Fibroblast of lung (primary cell): ENCODE data around the gene DCAF6. TPM values are rescaled to one million over a fixed set of nuclear protein-coding genes. Genes with fewer than 3 reads are reported as not detected.

Experiments
- DNase-seq, 2 donors: peaks; one replicate each; pipeline versions ENCODE4 v3.0.0 to v3.0.0-alpha.2; 2010; ENCODE audit warnings: low read depth in 2 of 2
- H2AFZ ChIP-seq: 2 replicates; pipeline ENCODE4 v1.5.1; 2012; ENCODE audit warnings: low read length, control low read depth, inconsistent platforms
- H3K27ac ChIP-seq: 2 replicates; pipeline ENCODE4 v1.5.1; 2011; ENCODE audit warnings: low read length, control low read depth; ENCODE audit not compliant: insufficient read depth
- H3K27me3 ChIP-seq: 2 replicates; pipeline ENCODE4 v1.5.1; 2011; ENCODE audit warnings: mild to moderate bottlenecking, low read length; ENCODE audit not compliant: control insufficient read depth, insufficient read depth
- H3K36me3 ChIP-seq: 2 replicates; pipeline ENCODE4 v1.5.1; 2011; ENCODE audit warnings: low read length; ENCODE audit not compliant: control insufficient read depth, insufficient read depth
- H3K4me1 ChIP-seq: 2 replicates; pipeline ENCODE4 v1.5.1; 2011; ENCODE audit warnings: low read length; ENCODE audit not compliant: control insufficient read depth, insufficient read depth; ENCODE audit errors: extremely low read depth
- H3K4me2 ChIP-seq: 2 replicates; pipeline ENCODE4 v1.5.1; 2011; ENCODE audit warnings: low read length, control low read depth; ENCODE audit not compliant: insufficient read depth; ENCODE audit errors: extremely low read depth
- H3K4me3 ChIP-seq, 4 experiments: fragments of 200-600 bp in 1 of 4; sonication (generic) in 1 of 4; replicated peaks in 1 of 4; 2 replicates each; pipeline ENCODE4 v1.5.1; 2011 to 2016; ENCODE audit warnings: low read length in 4 of 4, low read depth in 3 of 4, mild to moderate bottlenecking in 3 of 4, control low read depth in 2 of 4, inconsistent platforms in 1 of 4, mixed read lengths in 1 of 4; ENCODE audit not compliant: insufficient read depth in 1 of 4; ENCODE audit errors: control extremely low read depth in 1 of 4
- H3K79me2 ChIP-seq: 2 replicates; pipeline ENCODE4 v1.5.1; 2012; ENCODE audit warnings: mild to moderate bottlenecking, low read length, inconsistent platforms; ENCODE audit not compliant: control insufficient read depth, insufficient read depth
- H3K9ac ChIP-seq: 2 replicates; pipeline ENCODE4 v1.5.1; 2011; ENCODE audit warnings: mild to moderate bottlenecking, low read length, control low read depth; ENCODE audit not compliant: insufficient read depth
- H3K9me3 ChIP-seq: 2 replicates; pipeline ENCODE4 v1.5.1; 2012; ENCODE audit warnings: low read depth, low read length; ENCODE audit not compliant: control insufficient read depth, insufficient read depth
- H4K20me1 ChIP-seq: 2 replicates; pipeline ENCODE4 v1.5.1; 2011; ENCODE audit warnings: low read length; ENCODE audit not compliant: control insufficient read depth, insufficient read depth; ENCODE audit errors: extremely low read depth
- CTCF ChIP-seq, 2 donors: IDR thresholded peaks in 1 of 2; conservative IDR thresholded peaks in 1 of 2; 1 replicate in 1 of 2; 2 replicates in 1 of 2; pipeline ENCODE4 v1.5.1; 2011 to 2012; ENCODE audit warnings: low read length in 2 of 2, control low read depth in 1 of 2, inconsistent platforms in 1 of 2, low read depth in 1 of 2, mild to moderate bottlenecking in 1 of 2
- EZH2 ChIP-seq: IDR thresholded peaks from 2 replicates; pipeline ENCODE4 v1.5.1; 2012; ENCODE audit warnings: low read length, control low read depth, mild to moderate bottlenecking; ENCODE audit errors: missing control alignments
- polyA plus RNA-seq, 2 donors: library from polyadenylated mRNA; depleted of rRNA in 1 of 2; stranded (reverse) in 1 of 2; unstranded in 1 of 2; fragments of >200 nt; gene quantifications; 2 replicates each; pipeline ENCODE4 v1.2.1, GENCODE V29; 2011 to 2012; ENCODE audit warnings: missing spikeins in 1 of 2
- total RNA-seq: library from RNA; depleted of rRNA; stranded (reverse); fragments of >200 nt; gene quantifications from 2 replicates; pipeline ENCODE4 v1.2.1, GENCODE V29; 2014

DCAF6 gene
- total and polyA plus RNA-seq, 2 donors (not counting 1 experiment from before 2014, with no cell fraction given): 64.4 to 143 TPM

- no peak overlapping the region for H3K27ac ChIP-seq
- H3K9ac ChIP-seq: no peak overlapping the region
- DNase-seq: no peak
- H3K4me2 ChIP-seq: no peak overlapping the region
- H2AFZ ChIP-seq: no peak overlapping the region
- H3K4me3 ChIP-seq: no peak overlapping the region
- no peaks in the 10 kb centered on the region for H4K20me1 ChIP-seq
- no peak for TF ChIP-seq CTCF (conservative IDR thresholded peaks at IDR 0.05 in 1 of 2, IDR thresholded peaks at IDR 0.05 in 1 of 2; ENCODE audit: low read depth in 1 of 2, low read length in 2 of 2)
- TF ChIP-seq EZH2: no peak
- H3K27me3 ChIP-seq: no peaks in the 10 kb centered on the region
- H3K79me2 ChIP-seq: no peaks in the 10 kb centered on the region
- peaks cover 2% of the 10 kb centered on the region for H3K4me1 ChIP-seq
- no peaks in the 10 kb centered on the region for H3K9me3 ChIP-seq
- peaks cover 7% of the 10 kb centered on the region for H3K36me3 ChIP-seq
Observed at GRCh38 chr1:168089979-168090337, 153.5 kb downstream of the DCAF6 start.

DNA sequence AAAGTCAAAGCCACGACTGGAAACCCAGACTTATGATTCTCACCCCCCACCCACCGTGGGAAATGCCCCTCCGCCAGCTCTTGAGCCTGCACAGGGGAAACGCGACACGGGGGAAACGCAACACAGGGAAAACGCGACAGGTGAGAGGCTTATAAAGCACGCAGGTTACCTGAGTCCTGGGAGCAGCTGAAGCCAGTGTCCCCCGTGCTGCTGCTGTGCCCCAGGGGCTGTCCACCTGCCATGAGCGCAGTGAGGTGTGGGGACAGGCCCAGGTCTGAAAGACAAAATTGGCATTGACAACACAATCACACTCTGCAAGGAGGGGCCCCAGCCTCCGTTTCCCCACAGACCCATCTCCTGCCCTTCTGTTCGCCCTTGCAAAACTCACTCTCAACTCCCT, 153.9 kb downstream of the DCAF6 start:
- TF ChIP-seq EZH2 (no peak), CTCF (conservative IDR thresholded peaks at IDR 0.05 in 1 of 2, IDR thresholded peaks at IDR 0.05 in 1 of 2; ENCODE audit: low read depth in 1 of 2, low read length in 2 of 2) (no peak)
- no peak overlapping the region for H3K27ac ChIP-seq

DNA sequence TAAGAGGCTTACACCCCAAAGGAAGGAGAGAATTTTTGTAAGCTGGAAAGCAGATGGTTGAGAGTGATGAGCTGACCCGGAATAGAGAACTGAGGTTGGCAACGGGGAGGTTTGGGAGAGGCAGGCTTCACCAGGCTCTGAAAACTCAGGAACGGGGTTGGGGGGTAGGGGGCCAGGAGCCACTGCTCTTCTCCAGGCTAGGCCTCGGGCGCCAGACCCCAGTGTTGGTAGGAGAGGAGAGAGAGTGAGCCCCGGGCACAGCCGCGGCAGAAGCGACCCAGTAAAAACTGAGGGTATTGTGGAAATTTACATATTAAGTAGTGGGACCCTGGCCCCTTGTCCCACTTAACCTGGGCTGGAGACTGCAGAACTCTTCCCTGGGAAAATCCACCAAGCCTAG, 154.6 kb downstream of the DCAF6 start:
- no peak for DNase-seq
- H3K9ac ChIP-seq: no peak overlapping the region
- no peaks in the 10 kb centered on the region for H4K20me1 ChIP-seq
- no peaks in the 10 kb centered on the region for H3K27me3 ChIP-seq
- H3K9me3 ChIP-seq: no peaks in the 10 kb centered on the region
- TF ChIP-seq EZH2 (no peak), CTCF (conservative IDR thresholded peaks at IDR 0.05 in 1 of 2, IDR thresholded peaks at IDR 0.05 in 1 of 2; ENCODE audit: low read depth in 1 of 2, low read length in 2 of 2) (no peak)
- no peak overlapping the region for H2AFZ ChIP-seq
- H3K36me3 ChIP-seq: peaks cover 7% of the 10 kb centered on the region
- H3K27ac ChIP-seq: no peak overlapping the region
- no peak overlapping the region for H3K4me3 ChIP-seq
- H3K79me2 ChIP-seq: no peaks in the 10 kb centered on the region
- H3K4me1 ChIP-seq: peaks cover 2% of the 10 kb centered on the region
- H3K4me2 ChIP-seq: no peak overlapping the region

More for the DNA sequence above, 153.9 kb downstream of the DCAF6 start:
- H4K20me1 ChIP-seq: no peaks in the 10 kb centered on the region
- no peak overlapping the region for H2AFZ ChIP-seq
- H3K9me3 ChIP-seq: no peaks in the 10 kb centered on the region
- H3K36me3 ChIP-seq: peaks cover 7% of the 10 kb centered on the region
- no peak overlapping the region for H3K9ac ChIP-seq
- H3K27me3 ChIP-seq: no peaks in the 10 kb centered on the region
- H3K4me2 ChIP-seq: no peak overlapping the region
- DNase-seq: no peak
- H3K79me2 ChIP-seq: no peaks in the 10 kb centered on the region
- peaks cover 2% of the 10 kb centered on the region for H3K4me1 ChIP-seq
- H3K4me3 ChIP-seq: no peak overlapping the region
